GM19397 (cell line): ENCODE data around the gene ZCCHC9.
"Not testable (repeated sequence)": the region's sequence is repeated elsewhere in the genome, so short reads cannot be mapped to it uniquely, and the experiment has no call there.

Experiments
- ATAC-seq: cut with Tn5 transposase; IDR thresholded peaks from one replicate; pipeline ENCODE4 v1.9.1; 2021; ENCODE audit warnings: mild to moderate bottlenecking, moderate library complexity; ENCODE audit not compliant: unreplicated experiment

ZCCHC9 gene

DNA sequence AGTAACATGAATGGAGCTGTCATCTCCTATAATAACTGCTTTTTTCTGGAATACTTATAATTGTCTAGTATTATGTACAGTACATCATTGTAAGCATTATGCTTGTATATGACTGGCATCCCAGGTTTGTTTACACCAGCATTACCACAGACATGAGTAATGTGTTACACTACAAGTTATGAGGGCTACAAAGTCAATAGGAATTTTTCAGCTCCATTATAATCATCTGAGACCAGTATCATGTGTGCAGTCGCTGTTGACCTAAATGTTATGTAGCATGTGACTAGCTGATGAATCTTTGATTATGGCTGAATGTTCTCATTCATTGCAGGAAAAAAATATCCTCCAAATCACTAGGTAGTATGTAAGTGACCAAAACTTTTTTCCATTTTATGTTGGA, 2.2 kb downstream of the ZCCHC9 start:
- ATAC-seq, result no peak

DNA sequence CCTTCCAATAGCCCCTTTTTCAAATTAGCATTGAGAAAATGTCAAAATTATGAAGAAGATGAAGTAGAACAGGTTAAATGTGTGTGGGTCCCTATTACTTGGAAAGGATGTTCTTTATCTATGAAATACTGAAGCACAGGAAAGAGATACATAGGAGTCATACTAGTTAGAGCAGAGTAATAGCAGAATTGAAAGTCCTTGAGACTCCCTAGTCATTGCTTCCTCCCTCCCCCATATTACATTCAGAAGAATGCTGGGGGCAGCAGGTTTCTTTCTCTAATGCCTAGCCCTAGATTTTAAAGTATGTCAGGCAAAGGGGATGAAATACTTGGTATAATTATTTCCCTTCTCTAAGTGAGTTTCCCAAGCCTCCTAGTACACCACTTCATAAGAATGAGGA, 4.4 kb downstream of the ZCCHC9 start:
- ATAC-seq, result no peak

DNA sequence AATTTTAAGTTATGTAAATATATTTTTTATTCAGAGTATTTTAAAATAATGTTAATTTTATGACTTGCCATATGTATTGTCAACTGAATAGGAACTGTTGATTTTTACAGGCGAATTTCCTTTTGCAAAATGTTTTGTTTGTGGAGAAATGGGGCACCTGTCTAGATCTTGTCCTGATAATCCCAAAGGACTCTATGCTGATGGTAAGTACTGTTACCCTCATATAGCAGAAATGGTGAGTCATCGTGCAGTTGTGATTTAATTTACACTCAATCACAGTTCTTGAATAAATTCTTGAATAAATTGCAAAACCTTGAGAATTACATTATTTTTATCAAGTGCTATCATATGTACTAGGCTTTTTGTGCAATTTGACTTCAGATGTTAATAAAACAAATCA, 7.4 kb downstream of the ZCCHC9 start:
- ATAC-seq, result no peak

DNA sequence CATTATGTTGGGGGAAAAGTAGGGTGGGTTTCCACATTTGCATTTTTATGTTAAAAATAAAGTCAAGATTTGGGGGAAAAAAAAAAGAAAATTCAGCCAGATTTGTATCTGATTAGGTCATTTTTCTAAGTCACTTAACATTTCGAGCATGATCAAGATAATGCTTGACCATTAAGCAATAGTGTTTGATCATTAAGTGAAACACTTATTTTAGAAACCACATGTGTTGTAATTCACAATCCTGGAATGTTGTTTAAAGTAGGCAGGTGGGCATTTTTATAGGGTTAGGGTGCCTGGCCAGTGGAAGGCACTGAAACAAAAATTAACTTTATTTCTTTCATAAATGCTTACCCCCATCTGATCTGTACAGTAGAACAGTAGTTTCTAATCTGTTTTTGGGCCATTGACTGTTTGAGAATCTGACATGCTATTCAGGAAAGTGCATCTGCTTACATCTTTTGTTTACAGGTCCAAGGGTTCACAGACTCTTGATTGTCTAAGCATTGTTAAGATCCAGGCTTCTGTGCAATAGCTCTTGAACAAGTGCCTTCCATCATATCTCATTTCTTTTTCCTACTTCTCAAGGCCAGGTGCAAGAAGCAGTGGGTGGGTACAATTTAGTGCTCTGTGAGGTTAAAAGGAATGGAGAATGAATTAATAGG, 9.1 kb downstream of the ZCCHC9 start:
- no peak for ATAC-seq

DNA sequence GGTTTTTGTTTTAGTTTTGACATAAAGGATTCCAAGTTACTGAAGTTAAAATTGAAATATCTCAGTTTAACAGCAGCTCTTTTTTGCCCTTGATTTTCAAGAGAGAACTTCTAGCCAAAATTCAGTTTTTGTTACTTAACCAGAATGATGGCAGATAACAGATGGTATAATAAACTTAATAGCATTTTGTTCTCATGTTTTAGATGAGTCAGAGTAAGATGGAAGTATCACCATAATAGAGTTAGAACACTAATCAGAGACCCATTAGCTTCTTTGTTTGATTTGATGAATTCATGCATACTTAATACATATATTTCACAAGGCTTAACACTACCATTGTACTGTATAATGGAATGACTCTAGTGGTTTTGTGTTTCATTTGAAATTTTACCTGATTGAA, 11.9 kb downstream of the ZCCHC9 start:
- no peak for ATAC-seq

DNA sequence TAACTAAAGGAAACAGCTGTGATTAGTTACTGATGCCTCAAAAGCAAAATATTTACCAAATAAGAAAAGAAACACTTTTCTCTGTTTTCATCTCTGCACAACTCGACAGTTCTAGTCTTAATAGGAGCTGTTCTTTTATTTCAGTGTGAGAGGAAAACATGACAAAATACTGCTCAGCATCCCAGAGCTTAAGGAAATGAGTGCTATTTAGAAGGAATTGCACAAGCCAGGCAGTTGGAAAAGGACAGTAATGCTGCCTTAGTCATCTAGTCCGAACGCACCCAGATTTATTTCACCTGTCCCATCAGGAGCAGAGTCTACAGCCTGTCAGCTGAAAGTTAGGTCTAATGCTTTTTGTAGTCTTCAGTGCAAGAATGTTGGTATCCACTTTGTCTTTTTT, 12.3 kb downstream of the ZCCHC9 start:
- no peak for ATAC-seq

DNA sequence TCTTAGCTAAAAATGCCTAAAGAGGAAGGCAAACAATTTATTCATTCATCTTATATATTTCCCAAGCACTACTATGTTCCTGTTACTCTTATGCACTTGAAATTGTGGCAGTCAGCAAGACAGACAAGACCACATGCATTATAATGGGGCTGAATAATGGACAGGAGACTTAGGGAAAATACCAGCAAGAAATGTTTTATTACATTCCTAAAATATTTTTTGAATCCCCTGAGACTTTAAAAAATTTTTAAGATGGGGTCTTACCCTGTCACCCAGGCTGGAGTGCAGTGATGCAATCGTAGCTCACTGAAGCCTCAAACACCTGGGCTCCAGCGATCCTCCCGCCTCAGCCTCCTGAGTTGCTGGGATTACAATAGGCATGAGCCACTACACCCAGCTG, 13.2 kb downstream of the ZCCHC9 start:
- ATAC-seq, result no peak

DNA sequence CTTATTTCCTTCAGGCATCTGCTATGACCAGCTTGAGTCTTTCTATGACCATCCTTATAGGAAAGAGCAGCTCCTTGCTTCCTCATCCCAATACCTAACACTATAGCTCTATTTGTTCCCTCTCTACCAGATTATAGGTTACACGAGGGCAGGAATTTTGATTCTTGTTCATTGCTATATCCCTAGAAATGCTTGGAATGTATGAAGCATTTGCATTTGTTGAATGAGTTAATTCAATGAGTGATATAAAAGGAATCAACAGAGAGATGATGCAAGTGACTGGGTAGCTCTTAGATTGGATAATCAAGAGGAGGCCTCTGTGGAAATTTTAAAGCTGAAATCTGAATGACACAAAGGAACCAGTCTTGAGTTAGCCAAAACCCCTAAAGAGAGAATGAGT, 13.9 kb downstream of the ZCCHC9 start:
- ATAC-seq, result no peak

DNA sequence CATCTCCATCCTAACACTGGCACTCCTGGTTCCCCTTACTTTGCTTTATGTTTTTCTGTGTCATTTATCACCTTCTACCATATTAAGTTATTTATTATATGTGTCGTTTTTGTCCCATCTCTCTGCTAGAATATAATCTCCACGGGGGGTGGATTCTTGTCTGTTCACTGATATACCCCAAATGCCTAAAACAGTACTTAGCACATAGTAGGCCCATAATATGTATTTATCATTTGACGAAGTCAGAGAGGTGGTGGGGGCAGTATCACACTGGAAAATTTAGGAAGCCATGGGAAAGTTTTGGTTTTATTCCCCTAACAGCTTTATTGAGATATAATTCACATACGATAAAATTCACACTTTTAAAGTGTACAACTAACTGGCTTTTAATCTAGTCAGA, 14.4 kb downstream of the ZCCHC9 start:
- no peak for ATAC-seq

DNA sequence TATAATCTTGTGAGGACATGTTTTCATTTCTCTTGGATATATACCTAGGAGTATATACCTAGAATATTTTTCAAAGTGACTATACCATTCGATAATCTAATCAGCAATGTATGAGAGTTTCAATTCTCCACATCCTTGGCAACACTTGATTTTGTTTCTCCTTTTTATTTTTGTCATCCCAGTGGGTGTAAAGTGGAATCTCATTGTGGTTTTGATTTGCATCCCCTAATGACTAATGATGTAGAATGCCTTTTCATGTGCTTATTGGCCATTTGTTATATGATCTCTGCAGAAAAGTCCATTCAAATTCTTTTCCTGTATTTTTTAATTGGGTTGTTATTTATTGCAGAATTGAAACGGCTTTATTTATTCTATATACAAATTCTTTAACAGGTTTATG, 15.2 kb downstream of the ZCCHC9 start:
- no peak for ATAC-seq

DNA sequence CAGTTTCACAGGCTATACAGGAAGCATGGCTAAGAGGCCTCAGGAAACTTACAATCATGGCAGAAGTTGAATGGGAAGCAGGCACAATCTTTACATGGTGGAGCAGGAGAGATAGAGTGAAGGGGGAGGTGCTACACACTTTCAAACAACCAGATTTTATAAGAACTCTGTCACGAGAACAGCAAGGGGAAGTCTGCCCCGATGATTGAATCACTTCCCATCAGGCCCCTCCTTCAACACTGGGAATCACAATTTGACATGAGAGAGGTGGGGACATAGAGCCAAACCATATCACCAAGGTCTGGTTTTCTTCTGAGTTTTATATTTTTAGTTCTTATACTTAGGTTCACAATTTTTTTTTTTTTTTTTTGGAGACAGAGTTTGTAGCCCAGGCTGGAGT, 16.1 kb downstream of the ZCCHC9 start:
- ATAC-seq, result no peak

DNA sequence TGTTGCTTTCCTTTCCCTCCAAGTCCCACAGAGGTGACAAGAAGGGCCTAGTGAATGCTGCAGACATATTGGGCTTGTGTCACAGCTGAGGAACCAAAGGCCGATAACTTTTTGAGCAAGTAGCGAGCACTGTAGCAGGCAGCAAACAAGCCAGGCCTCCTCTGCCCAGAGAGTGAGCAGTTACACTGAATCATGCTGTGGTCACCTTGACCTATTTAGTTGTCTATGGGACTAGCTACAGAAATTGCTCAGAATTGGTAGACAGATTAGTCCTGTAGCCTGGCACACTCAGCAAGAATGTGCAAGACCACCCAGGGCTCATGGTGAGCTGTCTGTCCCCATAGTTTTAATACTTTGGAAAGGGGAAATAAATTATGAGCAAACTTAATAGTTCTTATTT, 25.2 kb downstream of the ZCCHC9 start:
- no peak for ATAC-seq

DNA sequence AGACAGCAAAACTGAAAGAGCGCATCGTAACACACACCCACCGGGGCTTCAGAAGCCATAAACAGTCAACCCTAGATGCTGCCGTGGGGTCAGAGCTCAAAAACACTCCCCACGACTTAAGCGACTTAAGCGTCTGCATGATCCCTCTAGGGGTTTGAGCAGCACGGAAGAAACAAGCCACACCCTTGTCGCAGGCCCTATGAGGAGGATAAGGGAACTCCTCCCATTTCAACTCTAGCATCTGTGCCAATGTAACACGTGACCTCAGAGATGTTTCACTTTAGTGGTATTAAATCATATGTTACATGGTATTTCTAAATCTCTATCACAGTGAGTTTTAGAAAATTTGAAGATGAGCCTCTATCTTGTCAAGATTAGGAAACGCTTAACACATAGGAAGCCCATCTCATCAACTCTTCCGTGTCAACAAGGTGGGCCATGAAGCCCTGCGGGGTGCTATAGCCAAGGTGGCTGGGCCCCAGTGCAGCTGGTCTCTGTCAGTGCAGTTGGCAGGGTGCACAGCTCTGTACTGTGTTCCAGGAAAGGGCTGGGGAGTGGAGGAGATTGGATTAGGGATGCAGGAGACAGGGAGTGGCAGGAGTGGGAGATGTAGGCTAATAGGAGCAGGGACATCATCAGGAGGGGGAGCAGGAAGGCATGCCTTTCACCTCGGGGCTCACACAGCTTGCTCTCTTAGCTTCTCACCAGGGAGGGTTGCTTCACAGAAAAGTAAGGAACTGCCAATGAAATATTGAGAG, 33.1 kb downstream of the ZCCHC9 start:
- no peak for ATAC-seq

DNA sequence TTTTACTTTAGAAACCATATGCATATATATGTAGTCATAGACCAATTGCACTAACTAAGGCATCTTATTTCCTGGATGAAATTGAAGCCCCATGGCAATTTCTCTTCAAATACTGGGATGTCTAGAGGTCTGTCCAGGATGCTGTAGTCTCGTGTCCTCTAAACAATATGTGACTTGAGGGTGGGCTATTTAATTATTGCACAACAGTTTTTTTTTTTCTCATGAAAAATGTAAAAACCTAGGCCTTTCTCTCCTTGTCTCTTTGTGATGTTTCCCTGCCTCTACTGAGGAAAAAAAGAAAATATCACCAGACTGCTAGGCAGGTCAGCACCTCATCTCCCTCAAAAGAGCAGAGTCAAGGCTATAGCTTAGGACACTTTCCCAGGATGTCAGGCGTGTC, 34.6 kb downstream of the ZCCHC9 start:
- ATAC-seq, result no peak

DNA sequence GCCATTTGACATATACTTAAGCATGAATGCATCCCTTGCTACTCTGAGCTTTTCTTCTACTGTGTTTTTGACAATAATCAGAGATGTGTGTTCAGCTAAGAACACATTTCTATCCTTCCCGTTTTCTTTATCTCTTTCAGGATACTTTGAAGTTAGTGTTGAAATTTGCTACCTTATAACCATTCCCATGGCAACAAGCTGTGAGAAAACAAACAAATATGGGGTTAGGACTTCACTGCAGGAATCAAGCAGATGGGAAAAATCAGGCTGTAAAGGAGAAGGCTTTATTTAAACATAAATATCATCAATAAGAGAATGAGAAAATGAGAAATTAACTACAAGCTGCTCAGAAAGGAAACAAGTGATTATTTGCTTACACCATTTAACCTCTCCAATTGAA, 35.2 kb downstream of the ZCCHC9 start:
- no peak for ATAC-seq

DNA sequence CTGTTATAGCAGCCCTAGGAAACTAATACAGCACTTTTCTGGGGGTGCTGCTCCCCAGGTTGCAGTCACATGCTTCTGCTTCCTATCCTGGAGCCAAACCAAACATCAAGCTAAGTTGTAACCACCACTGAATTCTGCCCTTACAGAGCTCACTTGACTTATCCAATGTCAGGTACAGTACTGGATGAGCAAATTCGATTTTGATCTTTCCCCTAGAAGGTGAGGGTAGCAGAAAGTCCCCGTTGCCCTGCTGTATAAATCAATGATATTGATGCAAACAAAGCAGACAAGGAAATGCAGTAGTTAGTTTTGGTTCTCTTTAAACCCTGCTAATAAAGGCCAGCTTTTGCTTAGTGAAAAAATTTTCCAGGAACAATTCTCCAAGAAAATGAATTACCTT, 36.4 kb downstream of the ZCCHC9 start:
- ATAC-seq, result no peak

DNA sequence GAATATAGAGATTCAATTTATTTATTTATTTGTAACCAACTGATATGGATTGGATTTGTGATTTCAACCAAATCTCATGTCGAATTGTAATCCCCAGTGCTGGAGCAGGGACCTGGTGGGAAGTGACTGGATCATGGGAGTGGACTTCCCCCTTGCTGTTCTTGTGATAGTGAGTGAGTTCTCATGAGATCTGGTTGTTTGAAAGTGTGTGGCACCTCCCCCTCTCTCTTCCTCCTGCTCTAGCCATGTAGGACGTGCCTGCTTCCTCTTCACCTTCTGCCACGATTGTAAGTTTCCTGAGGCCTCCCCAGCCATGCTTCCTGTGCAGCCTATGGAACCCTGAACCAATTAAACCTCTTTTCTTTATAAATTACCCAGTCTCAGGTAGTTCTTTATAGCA, 36.8 kb downstream of the ZCCHC9 start:
- ATAC-seq, result not testable (repeated sequence)

DNA sequence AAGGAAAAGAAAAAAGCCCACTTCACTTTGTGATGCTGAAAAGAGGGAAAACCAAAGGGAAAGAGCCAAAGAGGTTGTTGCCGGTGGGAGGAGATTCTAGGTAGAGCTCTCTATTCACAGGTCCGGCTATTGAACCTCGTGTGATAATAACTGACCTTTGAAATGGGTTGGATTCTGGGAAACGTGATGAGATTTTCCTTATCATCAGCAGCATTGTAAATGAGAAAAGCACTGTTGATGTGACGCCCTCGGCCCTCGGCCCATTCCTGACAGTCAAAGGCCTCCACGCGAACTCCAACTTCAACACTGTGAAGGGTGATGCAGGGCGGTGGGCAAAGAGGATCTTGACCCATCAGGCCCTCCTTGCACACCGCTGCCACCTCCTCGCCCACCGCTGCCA, 43.3 kb downstream of the ZCCHC9 start:
- ATAC-seq, result no peak

DNA sequence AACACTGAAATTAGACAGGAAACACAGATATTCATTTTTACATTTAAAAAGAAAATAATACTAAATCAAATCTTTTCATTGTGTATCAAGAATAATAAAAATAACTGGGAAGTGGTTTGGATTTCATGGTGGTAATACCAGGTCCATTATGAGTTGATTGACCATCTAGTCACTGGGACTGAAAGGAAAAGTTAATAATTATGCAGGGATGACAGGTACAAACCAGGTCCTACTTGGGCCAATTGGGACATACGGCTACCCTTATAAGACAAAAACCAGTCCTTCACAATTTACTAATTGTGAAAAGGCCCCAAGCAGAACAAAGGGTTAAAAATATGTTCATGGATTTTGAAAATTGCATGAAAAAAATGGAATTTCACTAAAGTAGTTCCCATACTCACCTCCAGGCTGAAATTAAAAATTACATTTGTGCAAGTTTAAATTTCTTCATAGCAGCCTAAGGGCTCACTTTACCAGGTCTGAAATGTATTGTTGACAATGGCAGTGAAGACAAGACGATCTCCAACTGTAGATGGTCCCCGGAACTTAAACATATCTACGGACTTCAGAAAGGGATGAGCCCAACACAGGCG, 44.1 kb downstream of the ZCCHC9 start:
- no peak for ATAC-seq

DNA sequence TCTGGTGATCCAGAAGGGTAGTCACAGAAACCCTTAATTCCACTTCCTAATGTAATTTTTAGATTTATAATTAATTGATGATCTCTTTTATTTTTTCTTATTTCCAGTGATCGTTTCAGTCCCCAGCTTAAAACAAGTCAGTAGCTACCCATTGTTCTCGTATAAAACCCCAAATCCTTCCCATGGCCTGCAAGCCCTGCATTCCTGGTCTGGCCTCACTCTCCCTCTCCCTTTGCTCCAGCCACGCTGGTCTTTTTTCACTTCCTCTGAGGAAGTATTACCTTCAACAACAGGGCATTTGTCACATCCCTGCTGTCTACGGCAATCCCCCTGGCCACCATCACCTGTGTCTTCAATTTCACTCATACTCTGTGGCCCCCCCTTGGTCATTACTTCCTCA, 47.8 kb downstream of the ZCCHC9 start:
- no peak for ATAC-seq

DNA sequence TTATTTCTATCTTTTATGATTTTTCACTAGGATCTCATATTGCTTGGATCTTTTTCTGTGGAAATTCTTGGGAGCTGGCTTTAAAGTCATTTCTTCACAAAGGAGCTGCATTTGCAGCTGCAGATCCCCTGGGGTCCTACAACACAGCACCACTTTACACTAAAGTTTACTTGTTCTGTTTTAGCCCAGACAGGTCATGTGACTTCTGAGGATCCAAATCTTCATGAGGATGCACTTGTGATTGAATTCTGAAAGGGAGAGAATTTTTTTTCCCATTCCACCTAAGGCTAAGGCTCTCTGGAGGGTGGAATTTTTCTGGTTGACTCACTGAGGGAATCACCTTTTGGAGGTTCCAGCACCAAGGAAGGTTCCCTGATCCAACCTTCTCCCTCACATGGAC, 49.1 kb downstream of the ZCCHC9 start:
- ATAC-seq, result no peak

DNA sequence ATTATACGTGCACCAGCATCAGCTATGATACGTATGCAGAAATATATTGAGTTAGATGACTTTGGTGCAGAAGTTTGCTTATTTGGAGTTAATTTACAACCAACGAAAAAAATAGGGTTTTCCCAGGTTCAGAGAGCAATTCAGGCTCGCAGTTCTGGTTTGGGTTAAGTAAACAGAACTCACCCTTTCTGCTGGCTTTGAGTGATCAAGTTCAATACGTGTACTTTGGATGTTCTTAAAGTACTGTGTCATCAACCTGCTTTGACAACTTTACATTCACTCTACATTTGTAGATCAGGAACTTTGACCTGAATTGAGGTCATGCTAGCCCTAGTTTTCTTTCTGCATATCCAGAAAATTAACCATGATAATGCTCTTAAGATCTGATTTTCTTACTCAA, 51.8 kb downstream of the ZCCHC9 start:
- ATAC-seq, result no peak
